CD4-positive, CD25-positive, alpha-beta regulatory T cell (primary cell): ENCODE measurements around the gene IFIT2. TPM values are rescaled to one million over a fixed set of nuclear protein-coding genes. Genes with fewer than 3 reads are reported as not detected.
"Not testable (repeated sequence)": the region's sequence is repeated elsewhere in the genome, so short reads cannot be mapped to it uniquely, and the experiment has no call there.

Experiments used
- ATAC-seq, 2 donors: fragments of 150-1000 bp; cut with Tn5 transposase; one replicate each; pipeline ENCODE4 v1.10.0; 2021; ENCODE audit warnings: low read depth in 2 of 2, moderate number of reproducible peaks in 2 of 2, moderate library complexity in 1 of 2
- DNase-seq, 3 donors: peaks; one replicate each; pipeline versions ENCODE4 v3.0.0 to v3.0.0-alpha.2; 2012 to 2022; ENCODE audit warnings: mixed read lengths in 1 of 3
- H3K27ac ChIP-seq: one replicate; pipeline ENCODE4 v1.7.0; 2013; ENCODE audit warnings: mild to moderate bottlenecking, low read length; ENCODE audit not compliant: insufficient read depth, poor library complexity, severe bottlenecking
- H3K27me3 ChIP-seq: one replicate; pipeline ENCODE4 v1.7.0; 2013; ENCODE audit warnings: low read length; ENCODE audit not compliant: control insufficient read depth, insufficient read depth
- H3K36me3 ChIP-seq: one replicate; pipeline ENCODE4 v1.7.0; 2013; ENCODE audit warnings: mild to moderate bottlenecking, low read length, moderate library complexity; ENCODE audit not compliant: control insufficient read depth, insufficient read depth
- H3K4me1 ChIP-seq: 2 replicates; pipeline ENCODE4 v1.7.0; 2013; ENCODE audit warnings: mild to moderate bottlenecking, low read length; ENCODE audit not compliant: insufficient read depth, control insufficient read depth, poor library complexity, severe bottlenecking
- H3K4me3 ChIP-seq: one replicate; pipeline ENCODE4 v1.7.0; 2013; ENCODE audit warnings: low read depth, mild to moderate bottlenecking, low read length, moderate library complexity
- H3K9me3 ChIP-seq, 2 experiments: 1 replicate in 1 of 2; 2 replicates in 1 of 2; pipeline ENCODE4 v1.7.0; 2013; ENCODE audit warnings: low read length in 2 of 2, mild to moderate bottlenecking in 1 of 2, moderate library complexity in 1 of 2; ENCODE audit not compliant: control insufficient read depth in 2 of 2
- H3K27ac Mint-ChIP-seq, 3 donors: one replicate each; pipeline ENCODE4 v1.8.0; 2020 to 2022; ENCODE audit warnings: mild to moderate bottlenecking in 3 of 3, mixed read lengths in 3 of 3, moderate library complexity in 2 of 3
- H3K27me3 Mint-ChIP-seq: one replicate; pipeline ENCODE4 v1.8.0; 2022; ENCODE audit warnings: mild to moderate bottlenecking, mixed read lengths
- H3K36me3 Mint-ChIP-seq: one replicate; pipeline ENCODE4 v1.8.0; 2020; ENCODE audit warnings: mixed read lengths
- H3K4me1 Mint-ChIP-seq, 4 donors: one replicate each; pipeline ENCODE4 v1.8.0; 2020 to 2022; ENCODE audit warnings: mixed read lengths in 4 of 4, mild to moderate bottlenecking in 1 of 4
- H3K4me3 Mint-ChIP-seq, 4 donors: one replicate each; pipeline ENCODE4 v1.8.0; 2020 to 2022; ENCODE audit warnings: mild to moderate bottlenecking in 4 of 4, mixed read lengths in 4 of 4, moderate library complexity in 3 of 4
- H3K9me3 Mint-ChIP-seq, 7 donors: one replicate each; pipeline ENCODE4 v1.8.0; 2020 to 2022; ENCODE audit warnings: mixed read lengths in 7 of 7, mild to moderate bottlenecking in 3 of 7, moderate library complexity in 2 of 7
- polyA plus RNA-seq, 4 donors: library from polyadenylated mRNA; unstranded; fragments of 300-500 nt; fragmentation: Illumina TruSeq; gene quantifications; one replicate each; pipeline ENCODE4 v1.2.3, GENCODE V29; 2021
- total RNA-seq: library from RNA; stranded (reverse); gene quantifications from one replicate; pipeline ENCODE4 v1.2.3, GENCODE V29; 2022

Gene IFIT2
- 10.0 TPM for total RNA-seq
- polyA plus RNA-seq = 1 to 10 TPM; 3.6 to 6.3 (median 4.7) TPM

- Histone ChIP-seq H3K27me3 (no peaks in the 10 kb centered on the region), H3K4me1 (peaks cover 26% of the 10 kb centered on the region), H3K9me3 (no peaks in the 10 kb centered on the region), H3K27ac (peak within 1 kb of the TSS; percentile 67), H3K36me3 (peaks cover 13% of the 10 kb centered on the region), H3K4me3 (peak within 1 kb of the TSS; percentile 96)
- Mint-ChIP-seq H3K36me3 (peaks cover 33% of the 10 kb centered on the region), H3K27ac (peak within 1 kb of the TSS; percentile 74 to 98 (median 98)), H3K9me3 (peaks cover 0 to 13% (median 5%) of the 10 kb centered on the region in 7 donors), H3K27me3 (peaks cover 9% of the 10 kb centered on the region), H3K4me1 (peaks cover 29 to 43% (median 35%) of the 10 kb centered on the region in 4 donors), H3K4me3 (peak within 1 kb of the TSS; percentile 94 to 98 (median 96))
- DNase-seq (peak in 2 of 3 donors; percentile 67 to 75), ATAC-seq (peak; percentile 68 to 76)
Measured at GRCh38 chr10:89301721-89302445, at the start of gene IFIT2. Gene IFIT2, plus strand, starts transcription at chr10:89302046. Its CDS starts 78 bp downstream, at chr10:89302124.

DNA sequence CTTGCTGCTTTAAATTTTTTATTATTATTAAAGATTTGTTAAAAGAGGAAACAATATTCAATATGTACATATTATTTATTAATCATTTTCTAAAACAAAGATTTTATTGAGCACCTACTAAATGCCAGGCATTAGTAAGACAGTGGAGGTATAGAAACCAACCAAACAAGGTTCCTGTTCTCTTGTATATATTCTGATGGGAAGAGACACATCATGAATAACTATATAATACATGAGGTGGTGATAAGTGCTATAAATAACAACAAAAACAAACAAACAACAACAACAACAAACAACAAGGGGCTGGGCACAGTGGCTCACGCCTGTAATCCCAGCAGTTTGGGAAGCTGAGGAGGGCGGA lies 49.6 kb upstream of the IFIT2 start:
- Histone ChIP-seq H3K9me3 (peaks cover 0 to 6% of the 10 kb centered on the region in 2 experiments), H3K27ac (peak overlapping the region; percentile 51), H3K36me3 (no peaks in the 10 kb centered on the region), H3K4me1 (peaks cover 11% of the 10 kb centered on the region), H3K27me3 (no peaks in the 10 kb centered on the region), H3K4me3 (peak overlapping the region; percentile 45)
- Mint-ChIP-seq H3K4me3 (peak overlapping the region in 2 of 4 donors; percentile 31 to 99), H3K27ac (peak overlapping the region in 2 of 3 donors; percentile 78 to 86), H3K9me3 (peaks cover 0 to 7% (median 0%) of the 10 kb centered on the region in 7 donors), H3K4me1 (peaks cover 18 to 29% (median 25%) of the 10 kb centered on the region in 4 donors), H3K27me3 (peaks cover 20% of the 10 kb centered on the region), H3K36me3 (peaks cover 8% of the 10 kb centered on the region)
- no peak for ATAC-seq
- DNase-seq = no peak

- H3K4me1 Mint-ChIP-seq = peaks cover 8 to 16% (median 15%) of the 10 kb centered on the region in 4 donors
- Histone ChIP-seq H3K27me3 (peaks cover 10% of the 10 kb centered on the region), H3K4me1 (peaks cover 11% of the 10 kb centered on the region)
- not testable (repeated sequence) for H3K9me3 Mint-ChIP-seq, H3K9me3 ChIP-seq, H3K27ac ChIP-seq, DNase-seq, H3K4me3 ChIP-seq, ATAC-seq, H3K4me3 Mint-ChIP-seq, H3K36me3 ChIP-seq, H3K36me3 Mint-ChIP-seq
- peaks cover 33% of the 10 kb centered on the region for H3K27me3 Mint-ChIP-seq
- H3K27ac Mint-ChIP-seq = peak overlapping the region in 1 of 3 donors; percentile 11
Measured at GRCh38 chr10:89255091-89255579, 46.7 kb upstream of the IFIT2 start.

GRCh38 chr10:89255793-89256192 lies 46.1 kb upstream of the IFIT2 start:
- H3K27me3 ChIP-seq = peaks cover 10% of the 10 kb centered on the region
- DNase-seq (no peak), ATAC-seq (no peak)
- Mint-ChIP-seq H3K27me3 (peaks cover 33% of the 10 kb centered on the region), H3K36me3 (peaks cover 5% of the 10 kb centered on the region), H3K4me3 (no peak overlapping the region), H3K9me3 (peaks cover 0 to 7% (median 0%) of the 10 kb centered on the region in 7 donors), H3K27ac (peak overlapping the region in 1 of 3 donors; percentile 15), H3K4me1 (peaks cover 5 to 14% (median 8%) of the 10 kb centered on the region in 4 donors)
- H3K4me3 ChIP-seq = no peak overlapping the region
- H3K4me1 ChIP-seq = peaks cover 6% of the 10 kb centered on the region
- peaks cover 0 to 6% of the 10 kb centered on the region in 2 experiments for H3K9me3 ChIP-seq
- no peaks in the 10 kb centered on the region for H3K36me3 ChIP-seq
- no peak overlapping the region for H3K27ac ChIP-seq

DNA sequence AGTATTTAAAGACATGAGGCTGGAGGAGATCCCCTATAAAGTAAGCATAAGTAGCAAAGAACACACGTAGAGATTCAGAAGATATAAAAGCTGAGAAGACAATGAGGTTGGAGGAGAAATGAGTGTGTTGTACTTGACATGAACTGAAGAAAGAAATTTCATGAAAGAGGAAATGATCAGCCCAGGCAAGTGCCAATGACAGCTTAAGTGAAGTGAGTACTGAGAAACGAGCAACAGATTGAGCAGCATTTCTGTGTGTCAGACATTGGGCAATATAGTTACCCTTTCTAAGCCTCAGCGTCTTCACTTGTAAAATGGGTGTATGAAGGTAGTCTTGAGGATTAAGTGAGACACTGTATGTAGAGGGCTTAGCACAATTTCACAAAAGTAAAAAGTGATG lies 45.5 kb upstream of the IFIT2 start:
- Mint-ChIP-seq H3K27me3 (peaks cover 33% of the 10 kb centered on the region), H3K9me3 (peaks cover 0 to 7% (median 0%) of the 10 kb centered on the region in 7 donors), H3K27ac (no peak overlapping the region), H3K36me3 (peaks cover 5% of the 10 kb centered on the region), H3K4me3 (no peak overlapping the region), H3K4me1 (peaks cover 0 to 9% (median 4%) of the 10 kb centered on the region in 4 donors)
- Histone ChIP-seq H3K27ac (no peak overlapping the region), H3K36me3 (no peaks in the 10 kb centered on the region), H3K27me3 (peaks cover 10% of the 10 kb centered on the region), H3K4me3 (no peak overlapping the region), H3K4me1 (peaks cover under 1% of the 10 kb centered on the region), H3K9me3 (peaks cover 0 to 6% of the 10 kb centered on the region in 2 experiments)
- DNase-seq (no peak), ATAC-seq (no peak)

GRCh38 chr10:89256962-89257361 lies 44.9 kb upstream of the IFIT2 start:
- peaks cover 5% of the 10 kb centered on the region for H3K36me3 Mint-ChIP-seq
- peaks cover 33% of the 10 kb centered on the region for H3K27me3 Mint-ChIP-seq
- Histone ChIP-seq H3K27me3 (peaks cover 10% of the 10 kb centered on the region), H3K4me1 (no peaks in the 10 kb centered on the region), H3K27ac (no peak overlapping the region), H3K36me3 (no peaks in the 10 kb centered on the region), H3K9me3 (peaks cover 0 to 6% of the 10 kb centered on the region in 2 experiments), H3K4me3 (no peak overlapping the region)
- H3K27ac Mint-ChIP-seq = no peak overlapping the region
- H3K4me3 Mint-ChIP-seq = no peak overlapping the region
- H3K9me3 Mint-ChIP-seq = peaks cover 0 to 7% (median 0%) of the 10 kb centered on the region in 7 donors
- peaks cover 0 to 6% (median under 1%) of the 10 kb centered on the region in 4 donors for H3K4me1 Mint-ChIP-seq
- no peak for DNase-seq
- no peak for ATAC-seq

- H3K4me1 Mint-ChIP-seq = peaks cover 0 to 5% (median 0%) of the 10 kb centered on the region in 4 donors
- no peak overlapping the region for H3K4me3 Mint-ChIP-seq
- Histone ChIP-seq H3K9me3 (peaks cover 0 to 6% of the 10 kb centered on the region in 2 experiments), H3K27ac (no peak overlapping the region), H3K4me3 (no peak overlapping the region), H3K36me3 (no peaks in the 10 kb centered on the region), H3K4me1 (no peaks in the 10 kb centered on the region), H3K27me3 (peaks cover 10% of the 10 kb centered on the region)
- DNase-seq = no peak
- H3K27ac Mint-ChIP-seq = no peak overlapping the region
- peaks cover 5% of the 10 kb centered on the region for H3K36me3 Mint-ChIP-seq
- H3K9me3 Mint-ChIP-seq = peaks cover 0 to 7% (median 0%) of the 10 kb centered on the region in 7 donors
- ATAC-seq = no peak
- H3K27me3 Mint-ChIP-seq = peaks cover 33% of the 10 kb centered on the region
Measured at GRCh38 chr10:89257581-89257980, 44.3 kb upstream of the IFIT2 start.
